OCI-LY7 (cell line): Measurements from ENCODE around the gene SLC25A38. TPM values are rescaled to one million over a fixed set of nuclear protein-coding genes. Genes with fewer than 3 reads are reported as not detected.

ENCODE experiments used
- BruUV-seq: library from RNA; stranded (reverse); fragments of 400-500 nt; replicated peaks from 2 replicates; lab custom pipeline; 2021; lab: Mats Ljungman, UMichigan
- CTCF ChIA-PET: fragments of 300-600 bp; sonication (Branson Sonifier 250); formaldehyde crosslinking; loops from one replicate; lab custom pipeline; 2022; ENCODE audit warnings: antibody characterized with exemption; ENCODE audit not compliant: unreplicated experiment; lab: Charles Lee
- POLR2A ChIA-PET: fragments of 300-600 bp; sonication (Branson Sonifier 250); formaldehyde crosslinking; loops from one replicate; lab custom pipeline; 2022; ENCODE audit warnings: antibody characterized with exemption; lab: Charles Lee
- DNase-seq: peaks from one replicate; pipeline ENCODE4 v3.0.0-alpha.2; 2015; ENCODE audit warnings: low spot score
- H2AFZ ChIP-seq: fragments of 200-600 bp; sonication (generic), shearing (Covaris generic); 2 replicates; pipeline ENCODE4 v1.6.1; 2014; ENCODE audit warnings: mild to moderate bottlenecking, antibody characterized with exemption, low read length, moderate library complexity
- H3K27ac ChIP-seq: fragments of 200-600 bp; sonication (generic); 2 replicates; pipeline ENCODE4 v1.5.1; 2014; ENCODE audit warnings: mixed run types, low read depth, mild to moderate bottlenecking, moderate library complexity, low read length, inconsistent platforms; ENCODE audit not compliant: poor library complexity, severe bottlenecking
- H3K36me3 ChIP-seq: fragments of 200-600 bp; sonication (generic); 2 replicates; pipeline ENCODE4 v1.6.1; 2014; ENCODE audit warnings: mild to moderate bottlenecking, antibody characterized with exemption, low read length, moderate library complexity, mixed read lengths; ENCODE audit not compliant: insufficient read depth
- H3K4me1 ChIP-seq: fragments of 200-600 bp; sonication (generic); 2 replicates; pipeline ENCODE4 v1.5.1; 2014; ENCODE audit warnings: mild to moderate bottlenecking, low read length; ENCODE audit not compliant: insufficient read depth, poor library complexity, severe bottlenecking
- H3K4me2 ChIP-seq: fragments of 200-600 bp; sonication (generic); 2 replicates; pipeline ENCODE4 v1.6.1; 2014; ENCODE audit warnings: mild to moderate bottlenecking, low read length
- H3K4me3 ChIP-seq: fragments of 200-600 bp; sonication (generic); 2 replicates; pipeline ENCODE4 v1.5.1; 2014; ENCODE audit warnings: mild to moderate bottlenecking, low read depth, low read length; ENCODE audit not compliant: poor library complexity, severe bottlenecking
- H3K79me2 ChIP-seq: fragments of 200-600 bp; sonication (generic); 2 replicates; pipeline ENCODE4 v1.6.1; 2016; ENCODE audit warnings: low read depth, mild to moderate bottlenecking, low read length, moderate library complexity, mixed read lengths; ENCODE audit not compliant: insufficient read depth
- H3K9me2 ChIP-seq: fragments of 200-600 bp; sonication (generic); 2 replicates; pipeline ENCODE4 v1.6.1; 2016; ENCODE audit warnings: mild to moderate bottlenecking, low read length, mixed read lengths; ENCODE audit not compliant: insufficient read depth
- H3K9me3 ChIP-seq: fragments of 200-600 bp; sonication (generic); 2 replicates; pipeline ENCODE4 v1.6.1; 2014; ENCODE audit warnings: mild to moderate bottlenecking, mixed run types, low read length, mixed read lengths
- H4K20me1 ChIP-seq: fragments of 200-600 bp; sonication (generic); 2 replicates; pipeline ENCODE4 v1.6.1; 2014; ENCODE audit warnings: mild to moderate bottlenecking, antibody characterized with exemption, low read length, moderate library complexity, mixed read lengths; ENCODE audit not compliant: insufficient read depth
- EZH2phosphoT487 ChIP-seq: fragments of 200-600 bp; sonication (generic); IDR thresholded peaks from 2 replicates; pipeline ENCODE4 v1.6.1; 2018; ENCODE audit warnings: low read depth, borderline replicate concordance, mild to moderate bottlenecking, mixed run types, antibody characterized with exemption, low read length, moderate library complexity, mixed read lengths
- intact Hi-C: fragments of 100-400 bp; cut with micrococcal nuclease; formaldehyde crosslinking; loops from one replicate; pipeline ENCODE4 v1.10.0; 2022; ENCODE audit not compliant: unreplicated experiment
- total RNA-seq, 2 experiments: library from RNA; depleted of rRNA in 1 of 2; stranded (reverse); fragments of >200 nt in 1 of 2; shearing (Covaris generic) in 1 of 2; gene quantifications; 2 replicates each; pipeline ENCODE4 v1.2.3, GENCODE V29; 2014 to 2022
- TF ChIP-seq, protein P1 (sequence below): fragments of 200-600 bp; sonication (generic); conservative IDR thresholded peaks from 2 replicates; pipeline ENCODE4 v1.5.1; 2014; ENCODE audit warnings: mild to moderate bottlenecking, antibody characterized with exemption, low read length, moderate library complexity, mixed read lengths

The SLC25A38 gene
- total RNA-seq, 2 experiments from 2014 or later, result 32.6 to 35.4 TPM

DNA sequence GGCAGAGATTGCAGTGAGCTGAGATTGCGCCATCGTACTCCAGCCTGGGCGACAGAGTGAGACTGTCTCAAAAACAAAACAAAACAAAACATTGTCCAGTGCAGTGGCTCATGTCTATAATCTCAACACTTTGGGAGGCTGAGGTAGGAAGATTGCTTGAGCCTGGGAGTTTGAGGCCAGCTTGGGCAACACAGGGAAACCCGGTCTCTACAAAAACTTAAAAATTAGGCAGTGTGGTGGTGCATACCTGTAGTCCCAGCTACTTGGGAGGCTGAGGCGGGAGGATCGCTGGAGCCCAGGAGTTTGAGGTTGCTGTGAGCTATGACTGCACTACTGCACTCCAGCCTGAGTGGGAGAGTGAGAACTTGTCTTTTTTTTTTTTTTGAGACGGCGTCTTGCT is 57.1 kb downstream of the SLC25A38 start:
- H3K79me2 ChIP-seq, result no peaks in the 10 kb centered on the region
- CTCF ChIA-PET, result no interaction called here

DNA sequence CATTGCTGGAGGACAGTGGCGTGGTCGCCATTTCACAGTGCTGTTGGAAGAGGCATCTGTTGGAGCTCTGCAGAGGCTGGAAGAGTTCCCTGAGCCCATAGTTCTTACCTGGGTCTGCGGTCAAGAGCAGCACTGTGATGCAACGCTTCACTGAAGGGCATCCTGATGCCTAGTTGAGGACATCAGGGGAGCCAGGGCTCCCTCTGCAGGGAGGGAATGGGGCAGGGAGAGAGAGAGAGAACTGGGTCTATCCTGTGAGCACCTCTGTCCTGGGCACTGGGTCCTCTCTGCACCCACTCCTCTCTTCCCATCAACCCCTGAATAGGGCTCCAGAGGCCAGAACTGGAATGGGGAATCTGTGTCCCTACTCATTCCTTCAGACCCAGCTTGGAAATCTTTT is 60.4 kb downstream of the SLC25A38 start:
- Histone ChIP-seq H2AFZ (no peak overlapping the region), H3K4me3 (no peak overlapping the region), H3K9me3 (no peaks in the 10 kb centered on the region), H3K27ac (no peak overlapping the region), H4K20me1 (no peaks in the 10 kb centered on the region), H3K9me2 (no peaks in the 10 kb centered on the region), H3K4me1 (no peaks in the 10 kb centered on the region), H3K36me3 (no peaks in the 10 kb centered on the region), H3K79me2 (no peaks in the 10 kb centered on the region), H3K4me2 (no peak overlapping the region)
- CTCF ChIA-PET, result no interaction called here
- POLR2A ChIA-PET, result no interaction called here
- DNase-seq, result no peak
- no peak for TF ChIP-seq EZH2phosphoT487
- TF ChIP-seq, protein P1, sequence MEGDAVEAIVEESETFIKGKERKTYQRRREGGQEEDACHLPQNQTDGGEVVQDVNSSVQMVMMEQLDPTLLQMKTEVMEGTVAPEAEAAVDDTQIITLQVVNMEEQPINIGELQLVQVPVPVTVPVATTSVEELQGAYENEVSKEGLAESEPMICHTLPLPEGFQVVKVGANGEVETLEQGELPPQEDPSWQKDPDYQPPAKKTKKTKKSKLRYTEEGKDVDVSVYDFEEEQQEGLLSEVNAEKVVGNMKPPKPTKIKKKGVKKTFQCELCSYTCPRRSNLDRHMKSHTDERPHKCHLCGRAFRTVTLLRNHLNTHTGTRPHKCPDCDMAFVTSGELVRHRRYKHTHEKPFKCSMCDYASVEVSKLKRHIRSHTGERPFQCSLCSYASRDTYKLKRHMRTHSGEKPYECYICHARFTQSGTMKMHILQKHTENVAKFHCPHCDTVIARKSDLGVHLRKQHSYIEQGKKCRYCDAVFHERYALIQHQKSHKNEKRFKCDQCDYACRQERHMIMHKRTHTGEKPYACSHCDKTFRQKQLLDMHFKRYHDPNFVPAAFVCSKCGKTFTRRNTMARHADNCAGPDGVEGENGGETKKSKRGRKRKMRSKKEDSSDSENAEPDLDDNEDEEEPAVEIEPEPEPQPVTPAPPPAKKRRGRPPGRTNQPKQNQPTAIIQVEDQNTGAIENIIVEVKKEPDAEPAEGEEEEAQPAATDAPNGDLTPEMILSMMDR, result no peak
- BruUV-seq, result no TSS peak
- intact Hi-C loops, result no loop called here

More for the DNA sequence above, 57.1 kb downstream of the SLC25A38 start:
- no peaks in the 10 kb centered on the region for H3K36me3 ChIP-seq
- H3K4me2 ChIP-seq, result no peak overlapping the region
- no TSS peak for BruUV-seq
- no peaks in the 10 kb centered on the region for H3K9me3 ChIP-seq
- POLR2A ChIA-PET, result interaction anchor here (0.7 kb wide), 1 partner anchor 1656 kb away, joined by 3 read pairs; no protein-coding TSS in a partner anchor
- TF ChIP-seq, protein P1, result no peak
- TF ChIP-seq EZH2phosphoT487, result no peak
- no peaks in the 10 kb centered on the region for H3K9me2 ChIP-seq
- no peak overlapping the region for H3K27ac ChIP-seq
- H2AFZ ChIP-seq, result no peak overlapping the region
- H4K20me1 ChIP-seq, result no peaks in the 10 kb centered on the region
- no peak overlapping the region for H3K4me3 ChIP-seq
- intact Hi-C loops, result no loop called here
- DNase-seq, result no peak
- H3K4me1 ChIP-seq, result no peaks in the 10 kb centered on the region

DNA sequence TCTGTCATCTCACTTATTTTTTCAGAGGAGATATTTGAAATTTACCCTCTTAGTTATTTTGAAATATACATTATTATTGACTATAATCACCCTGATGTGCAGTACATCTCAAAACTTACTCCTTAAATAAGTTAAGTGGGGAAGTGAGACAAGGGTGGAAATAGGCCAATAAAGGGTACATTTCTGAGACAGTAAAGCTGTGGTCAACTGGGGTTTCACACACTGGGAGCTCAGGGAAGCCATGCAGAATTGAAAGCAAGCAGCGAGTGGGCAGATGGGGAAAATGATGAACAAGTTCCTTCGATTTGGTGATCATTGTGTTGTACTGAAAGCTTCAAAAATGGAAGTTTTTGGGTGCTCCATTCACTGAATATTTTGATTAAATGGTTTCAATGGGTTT is 62.8 kb downstream of the SLC25A38 start:
- CTCF ChIA-PET, result no interaction called here
- POLR2A ChIA-PET, result interaction anchor here (0.6 to 0.7 kb wide), 2 partner anchors 67 to 1909 kb away, joined by 3 to 6 read pairs; no protein-coding TSS in a partner anchor

More for the DNA sequence above, 62.8 kb downstream of the SLC25A38 start:
- Histone ChIP-seq H3K79me2 (no peaks in the 10 kb centered on the region), H3K36me3 (no peaks in the 10 kb centered on the region), H3K4me1 (no peaks in the 10 kb centered on the region), H2AFZ (no peak overlapping the region), H3K27ac (no peak overlapping the region), H4K20me1 (no peaks in the 10 kb centered on the region), H3K4me3 (no peak overlapping the region), H3K9me3 (no peaks in the 10 kb centered on the region), H3K9me2 (no peaks in the 10 kb centered on the region), H3K4me2 (no peak overlapping the region)
- no peak for DNase-seq
- intact Hi-C loops, result no loop called here
- no peak for TF ChIP-seq EZH2phosphoT487
- TF ChIP-seq, protein P1, result no peak
- BruUV-seq, result no TSS peak
